Measurements from ENCODE around the gene THAP2. TPM values are rescaled to one million over a fixed set of nuclear protein-coding genes. Genes with fewer than 3 reads are reported as not detected.
"Not testable (repeated sequence)": the region's sequence is repeated elsewhere in the genome, so short reads cannot be mapped to it uniquely, and the experiment has no call there.

THAP2 gene
- polyA plus RNA-seq, 2 of the 4 experiments (the other 2 are of a cell fraction) = 3.6 to 8.5 TPM

DNA sequence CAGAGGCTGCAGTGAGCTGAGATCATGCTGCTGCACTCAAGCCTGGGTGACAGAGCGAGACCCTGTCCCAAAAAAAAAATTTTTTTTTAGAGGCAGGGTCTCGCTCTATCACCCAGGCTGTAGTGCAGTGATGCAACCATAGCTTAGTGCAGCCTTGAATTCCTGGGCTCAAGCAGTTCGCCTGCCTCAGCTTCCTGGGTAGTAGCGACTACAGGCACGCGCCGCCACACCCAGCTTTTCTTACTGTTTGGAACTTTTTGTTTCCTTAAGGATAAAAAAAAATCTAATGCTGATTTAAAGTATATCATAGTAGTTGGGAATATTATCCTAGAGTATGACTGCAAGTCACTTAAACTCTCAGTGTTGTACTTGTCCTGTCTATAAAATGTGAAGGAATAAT is 29.0 kb downstream of the THAP2 start:
- ChIA-PET POLR2A (no interaction called here), CTCF (interaction anchor here (1.1 kb wide), 1 partner anchor 15 kb away, joined by 3 read pairs; no protein-coding TSS in a partner anchor)
- H3K4me1 ChIP-seq = peaks cover 3% of the 10 kb centered on the region; the same call in 1 of the 3 replicates
- no peak overlapping the region for H3K4me3 ChIP-seq
- FAIRE-seq = no peak
- H3K9me3 ChIP-seq = no peaks in the 10 kb centered on the region
- 91% methylated on average over 7 of the region's 7 CpGs for WGBS (ENCODE audit: missing lambda C conversion rate)
- no peak for DNase-seq (ENCODE audit: low read depth in 1 of 2, low spot score in 1 of 2)
- ATAC-seq = no peak
- H3K4me2 ChIP-seq = no peak overlapping the region
- H3K27ac ChIP-seq = no peak overlapping the region
- TF ChIP-seq NR3C1 (IDR thresholded peaks at IDR 0.05) (no peak), EHMT2 (IDR thresholded peaks at IDR 0.05; ENCODE audit: low read depth) (no peak), RFX5 (IDR thresholded peaks at IDR 0.05) (no peak), REST (IDR thresholded peaks at IDR 0.05) (no peak), FOSL2 (IDR thresholded peaks at IDR 0.05) (no peak), FOSL2 (CRISPR knock-in tag; IDR thresholded peaks at IDR 0.05) (no peak), ATOH8 (CRISPR knock-in tag; IDR thresholded peaks at IDR 0.05; ENCODE audit: low read depth) (no peak), PBX3 (IDR thresholded peaks at IDR 0.05) (no peak), CEBPB (IDR thresholded peaks at IDR 0.05) (no peak), TFCP2L1 (CRISPR knock-in tag; IDR thresholded peaks at IDR 0.05) (no peak)
- TF ChIP-seq, protein P1, sequence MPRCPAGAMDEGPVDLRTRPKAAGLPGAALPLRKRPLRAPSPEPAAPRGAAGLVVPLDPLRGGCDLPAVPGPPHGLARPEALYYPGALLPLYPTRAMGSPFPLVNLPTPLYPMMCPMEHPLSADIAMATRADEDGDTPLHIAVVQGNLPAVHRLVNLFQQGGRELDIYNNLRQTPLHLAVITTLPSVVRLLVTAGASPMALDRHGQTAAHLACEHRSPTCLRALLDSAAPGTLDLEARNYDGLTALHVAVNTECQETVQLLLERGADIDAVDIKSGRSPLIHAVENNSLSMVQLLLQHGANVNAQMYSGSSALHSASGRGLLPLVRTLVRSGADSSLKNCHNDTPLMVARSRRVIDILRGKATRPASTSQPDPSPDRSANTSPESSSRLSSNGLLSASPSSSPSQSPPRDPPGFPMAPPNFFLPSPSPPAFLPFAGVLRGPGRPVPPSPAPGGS (IDR thresholded peaks at IDR 0.05) = no peak
- TF ChIP-seq, protein P2, sequence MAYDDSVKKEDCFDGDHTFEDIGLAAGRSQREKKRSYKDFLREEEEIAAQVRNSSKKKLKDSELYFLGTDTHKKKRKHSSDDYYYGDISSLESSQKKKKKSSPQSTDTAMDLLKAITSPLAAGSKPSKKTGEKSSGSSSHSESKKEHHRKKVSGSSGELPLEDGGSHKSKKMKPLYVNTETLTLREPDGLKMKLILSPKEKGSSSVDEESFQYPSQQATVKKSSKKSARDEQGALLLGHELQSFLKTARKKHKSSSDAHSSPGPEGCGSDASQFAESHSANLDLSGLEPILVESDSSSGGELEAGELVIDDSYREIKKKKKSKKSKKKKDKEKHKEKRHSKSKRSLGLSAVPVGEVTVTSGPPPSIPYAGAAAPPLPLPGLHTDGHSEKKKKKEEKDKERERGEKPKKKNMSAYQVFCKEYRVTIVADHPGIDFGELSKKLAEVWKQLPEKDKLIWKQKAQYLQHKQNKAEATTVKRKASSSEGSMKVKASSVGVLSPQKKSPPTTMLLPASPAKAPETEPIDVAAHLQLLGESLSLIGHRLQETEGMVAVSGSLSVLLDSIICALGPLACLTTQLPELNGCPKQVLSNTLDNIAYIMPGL (CRISPR knock-in tag; IDR thresholded peaks at IDR 0.05; ENCODE audit: borderline replicate concordance) = no peak

- POLR2A ChIA-PET; H3K4me3 ChIP-seq; FAIRE-seq; H3K27ac ChIP-seq; H3K4me2 ChIP-seq; ATAC-seq; H3K9me3 ChIP-seq; DNase-seq (ENCODE audit: low read depth in 1 of 2, low spot score in 1 of 2); H3K4me1 ChIP-seq: not testable (repeated sequence)
- CTCF ChIA-PET = interaction anchor here (1.1 kb wide), 1 partner anchor 15 kb away, joined by 3 read pairs; no protein-coding TSS in a partner anchor
- WGBS (ENCODE audit: missing lambda C conversion rate) = 71% methylated on average over 5 of the region's 5 CpGs
Measured at GRCh38 chr12:71693651-71694050, 29.6 kb downstream of the THAP2 start.

DNA sequence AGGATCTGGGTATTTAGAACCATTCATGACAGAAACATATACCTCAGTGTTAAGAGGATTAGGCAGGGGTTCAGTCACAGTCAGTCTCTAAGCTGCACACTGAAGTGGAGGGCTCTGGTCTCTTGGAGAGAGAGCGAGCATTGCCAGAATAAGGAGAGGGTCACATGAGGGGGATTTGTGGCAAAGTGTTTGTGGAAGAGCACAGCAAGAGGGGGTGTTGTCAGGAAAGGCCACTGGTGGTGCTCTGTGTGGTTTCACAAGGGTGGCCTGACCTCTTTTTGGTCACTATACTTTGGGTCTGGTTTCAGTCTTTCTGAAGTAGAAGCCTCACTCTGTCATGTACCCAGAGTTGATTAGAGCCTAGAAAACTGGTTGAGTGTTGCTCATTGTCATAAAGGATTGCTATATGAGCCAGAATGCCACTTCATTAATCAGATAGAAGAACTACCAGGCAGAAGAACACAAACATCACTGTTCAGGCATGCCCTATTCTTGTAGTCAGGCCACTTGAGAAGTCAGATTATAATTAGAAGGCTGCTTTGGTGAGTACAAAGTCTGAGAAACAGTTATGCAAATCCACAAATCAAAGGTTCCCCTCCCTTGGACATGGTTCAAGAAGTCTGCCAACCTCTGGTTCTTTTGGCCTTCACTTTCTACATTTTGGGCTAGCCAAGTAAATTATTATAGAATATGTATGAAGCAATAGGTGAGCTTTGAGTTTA is 30.2 kb downstream of the THAP2 start:
- ATAC-seq (no peak), FAIRE-seq (no peak), DNase-seq (ENCODE audit: low read depth in 1 of 2, low spot score in 1 of 2) (no peak)
- CTCF ChIA-PET = interaction anchor here (1.0 to 1.1 kb wide), 2 partner anchors 14 to 15 kb away, joined by 3 to 5 read pairs; no protein-coding TSS in a partner anchor
- H3K9me3 ChIP-seq = no peaks in the 10 kb centered on the region
- POLR2A ChIA-PET = no interaction called here
- WGBS (ENCODE audit: missing lambda C conversion rate) = 100% methylated on average over 1 of the region's 1 CpG
- H3K4me3 ChIP-seq = no peak overlapping the region
- H3K4me1 ChIP-seq = no peaks in the 10 kb centered on the region
- no peak overlapping the region for H3K27ac ChIP-seq
- H3K4me2 ChIP-seq = no peak overlapping the region
- TF ChIP-seq FOXS1 (CRISPR knock-in tag; IDR thresholded peaks at IDR 0.05) (no peak), TFCP2L1 (CRISPR knock-in tag; IDR thresholded peaks at IDR 0.05) (no peak), POLR2A (IDR thresholded peaks at IDR 0.05; ENCODE audit: low read length) (no peak), SREBF2 (IDR thresholded peaks at IDR 0.05) (no peak), CBX8 (IDR thresholded peaks at IDR 0.05) (no peak), ZNF302 (CRISPR knock-in tag; IDR thresholded peaks at IDR 0.05) (no peak), HDAC2 (IDR thresholded peaks at IDR 0.05) (no peak), MYC (IDR thresholded peaks at IDR 0.05; ENCODE audit: borderline replicate concordance, low read length) (no peak), CBX2 (IDR thresholded peaks at IDR 0.05; ENCODE audit: borderline replicate concordance, low read depth) (no peak), ZSCAN20 (CRISPR knock-in tag; IDR thresholded peaks at IDR 0.05) (no peak), FOSB (CRISPR knock-in tag; IDR thresholded peaks at IDR 0.05) (no peak), RAD21 (conservative IDR thresholded peaks at IDR 0.05 in 1 of 2, IDR thresholded peaks at IDR 0.05 in 1 of 2) (no peak), CHD2 (IDR thresholded peaks at IDR 0.05; ENCODE audit: low read length, partially characterized antibody) (no peak), FOSL2 (IDR thresholded peaks at IDR 0.05) (no peak), FOSL2 (CRISPR knock-in tag; IDR thresholded peaks at IDR 0.05) (no peak), EHF (CRISPR knock-in tag; IDR thresholded peaks at IDR 0.05) (no peak), HOXA7 (CRISPR knock-in tag; IDR thresholded peaks at IDR 0.05) (no peak)
